ENCODE measurements around the gene MOB1B. TPM values are rescaled to one million over a fixed set of nuclear protein-coding genes. Genes with fewer than 3 reads are reported as not detected.
"Not testable (repeated sequence)": the region's sequence is repeated elsewhere in the genome, so short reads cannot be mapped to it uniquely, and the experiment has no call there.

Gene MOB1B
- total RNA-seq, 1 donor = 14.1 TPM

DNA sequence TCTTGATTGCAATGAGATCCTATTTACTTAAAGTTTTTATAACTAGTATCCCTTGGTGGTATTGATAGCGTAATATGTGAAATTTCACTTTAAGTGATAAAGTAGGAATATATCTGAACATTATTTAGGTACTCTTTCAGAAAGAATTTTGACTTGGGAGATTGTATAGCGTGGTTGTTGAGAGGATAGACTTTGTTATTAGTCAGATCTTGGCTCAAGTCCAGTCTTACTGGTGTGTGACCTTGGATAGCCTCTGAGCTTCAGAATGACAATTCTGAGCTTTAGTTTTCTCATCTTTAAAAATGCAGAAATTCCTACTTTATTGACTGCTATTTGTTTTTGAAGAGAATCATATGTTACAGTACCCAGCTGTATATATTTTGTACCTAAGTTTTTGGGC lies 123.9 kb downstream of the MOB1B start:
- H3K27ac ChIP-seq (ENCODE audit: low read depth, low read length) = peak overlapping the region; percentile 55
- no peaks in the 10 kb centered on the region for H3K9me3 ChIP-seq (ENCODE audit: low read depth, low read length)
- H3K36me3 ChIP-seq (ENCODE audit: insufficient read depth, low read length) = peaks cover 5% of the 10 kb centered on the region
- TF ChIP-seq, protein P1, sequence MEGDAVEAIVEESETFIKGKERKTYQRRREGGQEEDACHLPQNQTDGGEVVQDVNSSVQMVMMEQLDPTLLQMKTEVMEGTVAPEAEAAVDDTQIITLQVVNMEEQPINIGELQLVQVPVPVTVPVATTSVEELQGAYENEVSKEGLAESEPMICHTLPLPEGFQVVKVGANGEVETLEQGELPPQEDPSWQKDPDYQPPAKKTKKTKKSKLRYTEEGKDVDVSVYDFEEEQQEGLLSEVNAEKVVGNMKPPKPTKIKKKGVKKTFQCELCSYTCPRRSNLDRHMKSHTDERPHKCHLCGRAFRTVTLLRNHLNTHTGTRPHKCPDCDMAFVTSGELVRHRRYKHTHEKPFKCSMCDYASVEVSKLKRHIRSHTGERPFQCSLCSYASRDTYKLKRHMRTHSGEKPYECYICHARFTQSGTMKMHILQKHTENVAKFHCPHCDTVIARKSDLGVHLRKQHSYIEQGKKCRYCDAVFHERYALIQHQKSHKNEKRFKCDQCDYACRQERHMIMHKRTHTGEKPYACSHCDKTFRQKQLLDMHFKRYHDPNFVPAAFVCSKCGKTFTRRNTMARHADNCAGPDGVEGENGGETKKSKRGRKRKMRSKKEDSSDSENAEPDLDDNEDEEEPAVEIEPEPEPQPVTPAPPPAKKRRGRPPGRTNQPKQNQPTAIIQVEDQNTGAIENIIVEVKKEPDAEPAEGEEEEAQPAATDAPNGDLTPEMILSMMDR (IDR thresholded peaks at IDR 0.05; ENCODE audit: extremely low read depth, low read depth, low read length) = no peak
- peaks cover 8% of the 10 kb centered on the region for H3K79me2 ChIP-seq (ENCODE audit: insufficient read depth, low read length)
- H3K4me1 ChIP-seq (ENCODE audit: insufficient read depth, low read length) = peaks cover 15% of the 10 kb centered on the region
- H3K4me3 ChIP-seq (ENCODE audit: insufficient read depth, low read length) = no peak overlapping the region
- peak overlapping the region; percentile 28 for H3K4me2 ChIP-seq (ENCODE audit: insufficient read depth, low read length)
- no peaks in the 10 kb centered on the region for H4K20me1 ChIP-seq (ENCODE audit: insufficient read depth, low read length)
- H3K27me3 ChIP-seq (ENCODE audit: insufficient read depth, low read length) = no peaks in the 10 kb centered on the region
- no peak overlapping the region for H2AFZ ChIP-seq (ENCODE audit: low read length)
- DNase-seq (ENCODE audit: insufficient read length, low spot score, missing footprints) = peak; percentile 89

DNA sequence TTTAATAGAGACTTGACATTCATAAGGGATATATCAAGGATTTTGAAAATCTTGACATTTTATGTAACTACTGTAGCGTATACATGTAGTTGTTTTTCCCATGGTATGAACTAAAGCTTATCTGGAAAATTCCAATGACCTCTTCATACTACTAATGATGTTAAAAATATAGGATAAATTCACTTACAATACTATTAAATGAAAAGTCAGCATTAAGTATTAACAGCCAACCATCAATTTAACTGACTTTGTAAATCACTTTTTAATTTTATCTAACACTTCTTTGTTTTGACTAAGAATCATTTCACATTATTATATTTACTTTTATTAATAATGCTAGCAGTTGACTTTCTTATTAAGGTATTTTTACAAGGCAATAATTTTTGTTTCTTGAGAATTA lies 125.4 kb downstream of the MOB1B start:
- Histone ChIP-seq H2AFZ (ENCODE audit: low read length) (no peak overlapping the region), H3K4me3 (ENCODE audit: insufficient read depth, low read length) (no peak overlapping the region), H3K79me2 (ENCODE audit: insufficient read depth, low read length) (no peaks in the 10 kb centered on the region), H3K27me3 (ENCODE audit: insufficient read depth, low read length) (no peaks in the 10 kb centered on the region), H3K27ac (ENCODE audit: low read depth, low read length) (no peak overlapping the region), H3K4me2 (ENCODE audit: insufficient read depth, low read length) (no peak overlapping the region), H3K36me3 (ENCODE audit: insufficient read depth, low read length) (peaks cover 5% of the 10 kb centered on the region), H3K9me3 (ENCODE audit: low read depth, low read length) (no peaks in the 10 kb centered on the region), H3K4me1 (ENCODE audit: insufficient read depth, low read length) (peaks cover 26% of the 10 kb centered on the region), H4K20me1 (ENCODE audit: insufficient read depth, low read length) (no peaks in the 10 kb centered on the region)
- no peak for DNase-seq (ENCODE audit: insufficient read length, low spot score, missing footprints)
- TF ChIP-seq, protein P1 (IDR thresholded peaks at IDR 0.05; ENCODE audit: extremely low read depth, low read depth, low read length) = no peak

- no peaks in the 10 kb centered on the region for H3K79me2 ChIP-seq (ENCODE audit: insufficient read depth, low read length)
- H3K27me3 ChIP-seq (ENCODE audit: insufficient read depth, low read length) = no peaks in the 10 kb centered on the region
- H4K20me1 ChIP-seq (ENCODE audit: insufficient read depth, low read length) = no peaks in the 10 kb centered on the region
- no peak overlapping the region for H3K27ac ChIP-seq (ENCODE audit: low read depth, low read length)
- H3K9me3 ChIP-seq (ENCODE audit: low read depth, low read length) = no peaks in the 10 kb centered on the region
- H2AFZ ChIP-seq (ENCODE audit: low read length) = no peak overlapping the region
- TF ChIP-seq, protein P1 (IDR thresholded peaks at IDR 0.05; ENCODE audit: extremely low read depth, low read depth, low read length) = no peak
- no peak for DNase-seq (ENCODE audit: insufficient read length, low spot score, missing footprints)
- H3K4me2 ChIP-seq (ENCODE audit: insufficient read depth, low read length) = no peak overlapping the region
- H3K36me3 ChIP-seq (ENCODE audit: insufficient read depth, low read length) = peaks cover 10% of the 10 kb centered on the region
- no peak overlapping the region for H3K4me3 ChIP-seq (ENCODE audit: insufficient read depth, low read length)
- H3K4me1 ChIP-seq (ENCODE audit: insufficient read depth, low read length) = peaks cover 26% of the 10 kb centered on the region
Measured at GRCh38 chr4:71029504-71029903, 127.3 kb downstream of the MOB1B start.

- H3K4me3 ChIP-seq (ENCODE audit: insufficient read depth, low read length) = peak overlapping the region; percentile 22
- DNase-seq (ENCODE audit: insufficient read length, low spot score, missing footprints) = peak; percentile 32
- H2AFZ ChIP-seq (ENCODE audit: low read length) = peak overlapping the region; percentile 68
- H4K20me1 ChIP-seq (ENCODE audit: insufficient read depth, low read length); H3K79me2 ChIP-seq (ENCODE audit: insufficient read depth, low read length); H3K27me3 ChIP-seq (ENCODE audit: insufficient read depth, low read length); H3K9me3 ChIP-seq (ENCODE audit: low read depth, low read length); H3K36me3 ChIP-seq (ENCODE audit: insufficient read depth, low read length): not testable (repeated sequence)
- peak overlapping the region; percentile 94 for H3K27ac ChIP-seq (ENCODE audit: low read depth, low read length)
- H3K4me1 ChIP-seq (ENCODE audit: insufficient read depth, low read length) = peaks cover 11% of the 10 kb centered on the region
- H3K4me2 ChIP-seq (ENCODE audit: insufficient read depth, low read length) = peak overlapping the region; percentile 48
Measured at GRCh38 chr4:71032106-71032505, 129.9 kb downstream of the MOB1B start.

Other genes with a start within 250 kb of the MOB1B start
- 2.2 and 2.9 TPM in 2 replicates for gene JCHAIN, start 235.9 kb upstream of the MOB1B start, total RNA-seq
- gene UTP3, start 213.8 kb upstream of the MOB1B start, total RNA-seq = 14.5 and 15.0 TPM in 2 replicates
- gene RUFY3, start 180.4 kb upstream of the MOB1B start, total RNA-seq = 82.5 and 90.2 TPM in 2 replicates
- gene GRSF1, start 62.5 kb upstream of the MOB1B start, total RNA-seq = 78.1 and 79.3 TPM in 2 replicates
- gene DCK, start 91.3 kb downstream of the MOB1B start, total RNA-seq = 13.8 and 16.5 TPM in 2 replicates

Measured in osteoblast (primary cell).